ENCODE results near the gene FAM184A.
"Not testable (repeated sequence)": the region's sequence is repeated elsewhere in the genome, so short reads cannot be mapped to it uniquely, and the experiment has no call there.

The FAM184A gene

GRCh38 chr6:119102901-119103300 lies 24.4 kb upstream of the FAM184A start:
- Histone ChIP-seq H3K4me1 (ENCODE audit: low read depth, poor library complexity, severe bottlenecking) (no peaks in the 10 kb centered on the region), H3K27ac (no peak overlapping the region), H2AFZ (ENCODE audit: low read depth) (no peak overlapping the region), H3K27me3 (ENCODE audit: insufficient read depth, low read depth) (no peaks in the 10 kb centered on the region), H3K36me3 (ENCODE audit: insufficient read depth) (no peaks in the 10 kb centered on the region), H3K9ac (no peak overlapping the region), H3K79me2 (ENCODE audit: insufficient read depth, low read depth) (no peaks in the 10 kb centered on the region), H3K4me2 (no peak overlapping the region), H3K4me3 (IDR thresholded peaks at IDR 0.05; ENCODE audit: insufficient read depth, low read depth, low read length) (no peak overlapping the region), H4K20me1 (ENCODE audit: insufficient read depth) (no peaks in the 10 kb centered on the region)
- no peak for TF ChIP-seq CTCF (conservative IDR thresholded peaks at IDR 0.05; ENCODE audit: low read depth, low read length)

GRCh38 chr6:119100115-119100514 lies 21.7 kb upstream of the FAM184A start:
- no peaks in the 10 kb centered on the region for H3K27me3 ChIP-seq (ENCODE audit: insufficient read depth, low read depth)
- H3K79me2 ChIP-seq (ENCODE audit: insufficient read depth, low read depth): no peaks in the 10 kb centered on the region
- no peak overlapping the region for H3K4me3 ChIP-seq (IDR thresholded peaks at IDR 0.05; ENCODE audit: insufficient read depth, low read depth, low read length)
- no peak for TF ChIP-seq CTCF (conservative IDR thresholded peaks at IDR 0.05; ENCODE audit: low read depth, low read length)
- H3K4me2 ChIP-seq: no peak overlapping the region
- no peaks in the 10 kb centered on the region for H4K20me1 ChIP-seq (ENCODE audit: insufficient read depth)
- H3K27ac ChIP-seq: no peak overlapping the region
- no peak overlapping the region for H2AFZ ChIP-seq (ENCODE audit: low read depth)
- no peaks in the 10 kb centered on the region for H3K4me1 ChIP-seq (ENCODE audit: low read depth, poor library complexity, severe bottlenecking)
- H3K9ac ChIP-seq: no peak overlapping the region
- H3K36me3 ChIP-seq (ENCODE audit: insufficient read depth): no peaks in the 10 kb centered on the region

GRCh38 chr6:119097815-119098361 lies 19.4 kb upstream of the FAM184A start:
- H3K4me1 ChIP-seq (ENCODE audit: low read depth, poor library complexity, severe bottlenecking); H3K79me2 ChIP-seq (ENCODE audit: insufficient read depth, low read depth); H3K4me2 ChIP-seq; H2AFZ ChIP-seq (ENCODE audit: low read depth); H4K20me1 ChIP-seq (ENCODE audit: insufficient read depth); H3K36me3 ChIP-seq (ENCODE audit: insufficient read depth); H3K27me3 ChIP-seq (ENCODE audit: insufficient read depth, low read depth); H3K4me3 ChIP-seq (IDR thresholded peaks at IDR 0.05; ENCODE audit: insufficient read depth, low read depth, low read length); H3K27ac ChIP-seq; H3K9ac ChIP-seq: not testable (repeated sequence)

- Histone ChIP-seq H3K4me2 (no peak overlapping the region), H3K36me3 (ENCODE audit: insufficient read depth) (no peaks in the 10 kb centered on the region), H3K4me3 (IDR thresholded peaks at IDR 0.05; ENCODE audit: insufficient read depth, low read depth, low read length) (no peak overlapping the region), H3K27me3 (ENCODE audit: insufficient read depth, low read depth) (no peaks in the 10 kb centered on the region), H2AFZ (ENCODE audit: low read depth) (no peak overlapping the region), H4K20me1 (ENCODE audit: insufficient read depth) (no peaks in the 10 kb centered on the region), H3K79me2 (ENCODE audit: insufficient read depth, low read depth) (no peaks in the 10 kb centered on the region), H3K4me1 (ENCODE audit: low read depth, poor library complexity, severe bottlenecking) (no peaks in the 10 kb centered on the region), H3K9ac (no peak overlapping the region), H3K27ac (no peak overlapping the region)
- no peak for TF ChIP-seq CTCF (conservative IDR thresholded peaks at IDR 0.05; ENCODE audit: low read depth, low read length)
These were observed 18.5 kb upstream of the FAM184A start for GRCh38 chr6:119096721-119097565.

- Histone ChIP-seq H3K4me3 (IDR thresholded peaks at IDR 0.05; ENCODE audit: insufficient read depth, low read depth, low read length) (no peak overlapping the region), H3K27me3 (ENCODE audit: insufficient read depth, low read depth) (no peaks in the 10 kb centered on the region), H3K36me3 (ENCODE audit: insufficient read depth) (no peaks in the 10 kb centered on the region), H3K9ac (no peak overlapping the region), H2AFZ (ENCODE audit: low read depth) (no peak overlapping the region), H3K79me2 (ENCODE audit: insufficient read depth, low read depth) (no peaks in the 10 kb centered on the region), H3K4me1 (ENCODE audit: low read depth, poor library complexity, severe bottlenecking) (no peaks in the 10 kb centered on the region), H3K27ac (no peak overlapping the region), H3K4me2 (no peak overlapping the region), H4K20me1 (ENCODE audit: insufficient read depth) (no peaks in the 10 kb centered on the region)
- no peak for TF ChIP-seq CTCF (conservative IDR thresholded peaks at IDR 0.05; ENCODE audit: low read depth, low read length)
These were observed 11.8 kb upstream of the FAM184A start for GRCh38 chr6:119090256-119090655.

Measured in KMS-11 (cell line).